Sigmoid colon (tissue), 4 donors: ENCODE data around the gene PPIL6.

Experiments
- EP300 ChIP-seq, 4 donors: sonication (generic); formaldehyde crosslinking; IDR thresholded peaks; one replicate each; pipeline ENCODE4 v1.6.1; 2017; ENCODE audit warnings: antibody characterized with exemption in 4 of 4
- TF ChIP-seq, protein P1 (sequence below), 4 experiments: fragments of 450-650 bp in 3 of 4; fragments of 200-600 bp in 1 of 4; IDR thresholded peaks; one replicate each; pipeline ENCODE4 v1.5.1; 2016 to 2019; ENCODE audit warnings: antibody characterized with exemption in 4 of 4, mild to moderate bottlenecking in 3 of 4, moderate library complexity in 2 of 4

DNA sequence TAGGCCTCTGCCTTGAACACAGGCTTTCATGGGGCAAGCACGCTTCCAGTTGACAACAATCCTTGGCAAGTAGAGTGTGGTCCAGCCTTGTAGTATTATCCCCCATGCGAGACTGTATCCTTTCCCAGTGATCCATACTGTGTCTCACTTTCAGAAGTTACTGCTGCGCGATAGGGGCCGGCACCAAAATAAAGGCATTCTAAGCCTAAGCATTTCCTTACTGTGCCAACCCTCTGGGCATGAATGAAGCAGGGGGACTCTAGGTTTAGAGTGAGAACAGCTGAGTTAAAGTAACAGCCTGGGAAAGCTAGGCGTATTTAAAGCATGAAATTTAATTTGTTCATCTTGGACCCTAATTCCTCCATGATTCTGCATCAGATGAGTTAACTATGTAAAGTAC is 97.5 kb downstream of the PPIL6 start:
- TF ChIP-seq, protein P1, sequence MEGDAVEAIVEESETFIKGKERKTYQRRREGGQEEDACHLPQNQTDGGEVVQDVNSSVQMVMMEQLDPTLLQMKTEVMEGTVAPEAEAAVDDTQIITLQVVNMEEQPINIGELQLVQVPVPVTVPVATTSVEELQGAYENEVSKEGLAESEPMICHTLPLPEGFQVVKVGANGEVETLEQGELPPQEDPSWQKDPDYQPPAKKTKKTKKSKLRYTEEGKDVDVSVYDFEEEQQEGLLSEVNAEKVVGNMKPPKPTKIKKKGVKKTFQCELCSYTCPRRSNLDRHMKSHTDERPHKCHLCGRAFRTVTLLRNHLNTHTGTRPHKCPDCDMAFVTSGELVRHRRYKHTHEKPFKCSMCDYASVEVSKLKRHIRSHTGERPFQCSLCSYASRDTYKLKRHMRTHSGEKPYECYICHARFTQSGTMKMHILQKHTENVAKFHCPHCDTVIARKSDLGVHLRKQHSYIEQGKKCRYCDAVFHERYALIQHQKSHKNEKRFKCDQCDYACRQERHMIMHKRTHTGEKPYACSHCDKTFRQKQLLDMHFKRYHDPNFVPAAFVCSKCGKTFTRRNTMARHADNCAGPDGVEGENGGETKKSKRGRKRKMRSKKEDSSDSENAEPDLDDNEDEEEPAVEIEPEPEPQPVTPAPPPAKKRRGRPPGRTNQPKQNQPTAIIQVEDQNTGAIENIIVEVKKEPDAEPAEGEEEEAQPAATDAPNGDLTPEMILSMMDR (IDR thresholded peaks at IDR 0.05), result no peak
- TF ChIP-seq EP300 (IDR thresholded peaks at IDR 0.05), result no peak
